NAMALWA (cell line): ENCODE results near the gene NOTO.
A peak's percentile ranks its signal among the peaks of the same experiment; 100 is the strongest.

ENCODE experiments used
- DNase-seq: peaks from one replicate; pipeline ENCODE4 v3.0.0-alpha.2; 2015; ENCODE audit warnings: low spot score

Gene NOTO

GRCh38 chr2:73257425-73258125 is 55.2 kb downstream of the NOTO start:
- peak; percentile 43 for DNase-seq

- DNase-seq: no peak
Observed at GRCh38 chr2:73258186-73258912, 56.0 kb downstream of the NOTO start.

GRCh38 chr2:73258913-73259215 is 56.5 kb downstream of the NOTO start:
- DNase-seq: no peak

- DNase-seq: no peak
Observed at GRCh38 chr2:73259276-73259675, 56.9 kb downstream of the NOTO start.

- DNase-seq: no peak
Observed at GRCh38 chr2:73259704-73260337, 57.4 kb downstream of the NOTO start.

- peak; percentile 38 for DNase-seq
Observed at GRCh38 chr2:73260338-73260984, 58.1 kb downstream of the NOTO start.
